Activated CD8-positive, alpha-beta T cell treated with anti-CD3 and anti-CD28 coated beads for 36 hours (primary cell): ENCODE results near the gene PEX7. TPM values are rescaled to one million over a fixed set of nuclear protein-coding genes. Genes with fewer than 3 reads are reported as not detected.

Experiments
- ATAC-seq: fragments of 200-7000 bp; cut with Tn5 transposase; one replicate; pipeline ENCODE4 v1.10.0; 2021; ENCODE audit warnings: mild to moderate bottlenecking, moderate library complexity
- CTCF ChIA-PET: fragments of 350-600 bp; sonication (Branson Sonifier 250); formaldehyde crosslinking; loops from one replicate; lab custom pipeline; 2021; ENCODE audit warnings: antibody characterized with exemption; lab: Charles Lee
- POLR2A ChIA-PET: fragments of 350-600 bp; sonication (Branson Sonifier 250); formaldehyde crosslinking; loops from one replicate; lab custom pipeline; 2021; ENCODE audit warnings: antibody characterized with exemption; lab: Charles Lee
- DNase-seq: peaks from one replicate; pipeline ENCODE4 v3.0.0-alpha.2; 2020
- H3K27ac Mint-ChIP-seq: one replicate; pipeline ENCODE4 v1.8.0; 2021; ENCODE audit warnings: mild to moderate bottlenecking, mixed read lengths
- H3K27me3 Mint-ChIP-seq: one replicate; pipeline ENCODE4 v1.8.0; 2021; ENCODE audit warnings: mixed read lengths
- H3K36me3 Mint-ChIP-seq: one replicate; pipeline ENCODE4 v1.8.0; 2021; ENCODE audit warnings: low read depth, mixed read lengths
- H3K4me1 Mint-ChIP-seq: one replicate; pipeline ENCODE4 v1.8.0; 2021; ENCODE audit warnings: low read depth, mixed read lengths
- H3K4me3 Mint-ChIP-seq: one replicate; pipeline ENCODE4 v1.8.0; 2021; ENCODE audit warnings: mild to moderate bottlenecking, moderate library complexity, mixed read lengths
- H3K9me3 Mint-ChIP-seq: one replicate; pipeline ENCODE4 v1.8.0; 2021; ENCODE audit warnings: mixed read lengths
- intact Hi-C: fragments of 100-400 bp; cut with micrococcal nuclease; formaldehyde crosslinking; loops from one replicate; pipeline ENCODE4 v1.10.0; 2022
- total RNA-seq, 2 experiments: library from RNA; stranded (reverse); gene quantifications; one replicate each; pipeline ENCODE4 v1.2.3, GENCODE V29; 2021
- TF ChIP-seq, protein P1 (sequence below): fragments of 200-600 bp; IDR thresholded peaks from one replicate; pipeline ENCODE4 v1.8.0; 2022; ENCODE audit warnings: antibody characterized with exemption, mild to moderate bottlenecking

The PEX7 gene
- total RNA-seq, 2 experiments from 2014 or later: 4.5 to 6.0 TPM

DNA sequence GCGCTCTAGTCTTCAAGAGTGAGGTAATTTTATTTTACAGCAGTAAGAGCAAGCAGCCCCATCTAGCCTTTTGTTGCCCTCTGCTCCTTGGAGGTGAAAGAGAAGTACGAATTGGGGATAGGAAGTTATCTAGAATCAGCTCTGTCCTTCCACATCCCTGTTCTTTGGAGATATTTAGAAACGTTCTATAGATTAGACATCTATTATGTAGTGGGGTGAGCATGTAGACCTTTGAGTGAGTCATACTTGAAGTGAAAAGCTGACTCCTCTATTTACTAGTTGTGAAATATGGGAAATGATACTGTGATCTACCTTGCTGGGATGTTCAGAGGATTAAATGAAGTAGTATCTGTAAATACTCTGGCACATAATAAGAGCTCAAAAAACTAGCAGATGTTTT is 63.7 kb downstream of the PEX7 start:
- Mint-ChIP-seq H3K4me1 (peaks cover 3% of the 10 kb centered on the region), H3K27me3 (no peaks in the 10 kb centered on the region), H3K27ac (no peak overlapping the region), H3K36me3 (no peaks in the 10 kb centered on the region), H3K9me3 (no peaks in the 10 kb centered on the region), H3K4me3 (no peak overlapping the region)
- TF ChIP-seq, protein P1, sequence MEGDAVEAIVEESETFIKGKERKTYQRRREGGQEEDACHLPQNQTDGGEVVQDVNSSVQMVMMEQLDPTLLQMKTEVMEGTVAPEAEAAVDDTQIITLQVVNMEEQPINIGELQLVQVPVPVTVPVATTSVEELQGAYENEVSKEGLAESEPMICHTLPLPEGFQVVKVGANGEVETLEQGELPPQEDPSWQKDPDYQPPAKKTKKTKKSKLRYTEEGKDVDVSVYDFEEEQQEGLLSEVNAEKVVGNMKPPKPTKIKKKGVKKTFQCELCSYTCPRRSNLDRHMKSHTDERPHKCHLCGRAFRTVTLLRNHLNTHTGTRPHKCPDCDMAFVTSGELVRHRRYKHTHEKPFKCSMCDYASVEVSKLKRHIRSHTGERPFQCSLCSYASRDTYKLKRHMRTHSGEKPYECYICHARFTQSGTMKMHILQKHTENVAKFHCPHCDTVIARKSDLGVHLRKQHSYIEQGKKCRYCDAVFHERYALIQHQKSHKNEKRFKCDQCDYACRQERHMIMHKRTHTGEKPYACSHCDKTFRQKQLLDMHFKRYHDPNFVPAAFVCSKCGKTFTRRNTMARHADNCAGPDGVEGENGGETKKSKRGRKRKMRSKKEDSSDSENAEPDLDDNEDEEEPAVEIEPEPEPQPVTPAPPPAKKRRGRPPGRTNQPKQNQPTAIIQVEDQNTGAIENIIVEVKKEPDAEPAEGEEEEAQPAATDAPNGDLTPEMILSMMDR: no peak
- intact Hi-C loops: no loop called here
- no peak for ATAC-seq
- DNase-seq: no peak
- ChIA-PET POLR2A (no interaction called here), CTCF (interaction anchor here (0.6 kb wide), 1 partner anchor 11 kb away, joined by 3 read pairs; no protein-coding TSS in a partner anchor)

DNA sequence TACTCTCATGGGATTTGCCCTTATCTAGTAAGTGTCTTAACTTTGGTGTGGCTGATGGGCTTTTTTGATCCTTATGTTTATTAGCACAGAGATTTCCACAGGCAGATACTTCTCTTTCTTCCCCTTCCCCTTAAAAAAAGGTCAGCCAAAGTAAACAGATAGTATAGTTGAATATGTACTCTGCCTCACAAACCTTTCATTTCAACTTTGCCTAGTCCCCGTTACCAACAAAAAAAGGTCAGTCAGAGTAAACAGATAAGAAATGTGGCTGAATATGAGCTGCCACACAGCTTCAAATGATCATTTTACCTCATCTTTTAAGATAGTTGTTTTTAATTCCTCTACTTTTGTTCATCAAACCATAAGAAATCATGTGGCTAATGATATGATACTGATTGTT is 65.6 kb downstream of the PEX7 start:
- ATAC-seq (no peak), DNase-seq (no peak)
- POLR2A ChIA-PET: interaction anchor here (0.6 kb wide), 1 partner anchor 863 kb away, joined by 3 read pairs; no protein-coding TSS in a partner anchor
- Mint-ChIP-seq H3K9me3 (no peaks in the 10 kb centered on the region), H3K4me1 (peaks cover 3% of the 10 kb centered on the region), H3K4me3 (no peak overlapping the region), H3K36me3 (peaks cover 1% of the 10 kb centered on the region), H3K27me3 (no peaks in the 10 kb centered on the region), H3K27ac (no peak overlapping the region)
- CTCF ChIA-PET: no interaction called here
- intact Hi-C loops: no loop called here
- TF ChIP-seq, protein P1: no peak

DNA sequence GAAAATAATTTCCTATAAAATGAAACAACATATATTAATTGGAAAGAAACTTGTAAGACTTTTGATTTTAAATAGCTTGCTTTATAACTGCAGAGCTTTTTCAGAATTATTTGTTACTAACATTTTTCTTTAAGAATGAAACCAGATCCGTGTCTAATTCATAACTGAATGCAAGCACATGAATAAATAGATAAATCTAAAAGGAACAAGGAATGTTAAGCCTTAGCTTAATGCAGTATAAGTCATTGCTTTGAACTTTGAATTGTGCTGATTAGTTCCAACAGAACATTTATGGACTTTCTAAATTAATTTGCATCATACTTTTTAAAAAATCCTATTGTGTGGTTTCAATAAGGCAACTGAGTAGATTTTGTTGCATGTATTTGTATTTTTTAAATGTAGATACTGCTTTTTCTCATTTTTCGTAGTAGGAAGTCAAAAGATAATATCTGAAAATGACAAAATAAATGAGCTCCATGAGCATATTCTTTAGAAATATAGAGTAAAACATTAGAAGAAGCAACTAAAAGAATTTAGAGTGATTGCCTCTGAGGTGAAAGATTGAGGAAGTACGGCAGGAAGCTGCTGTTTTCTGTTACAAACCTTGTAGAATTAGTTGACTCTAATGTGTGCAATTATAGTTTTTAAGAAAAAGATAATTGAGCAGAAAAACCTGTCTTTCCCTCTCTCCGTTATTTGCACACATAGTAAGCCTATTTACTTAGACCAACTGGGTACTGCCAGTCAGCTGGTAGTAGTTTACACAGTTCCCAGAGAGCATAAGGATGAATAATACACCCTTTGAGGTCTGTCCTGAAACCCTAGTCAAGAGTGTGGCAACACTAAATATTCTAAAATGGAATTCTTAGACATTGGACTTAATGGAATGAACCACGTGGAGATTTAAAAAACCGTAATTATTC is 67.1 kb downstream of the PEX7 start:
- Mint-ChIP-seq H3K36me3 (peaks cover 1% of the 10 kb centered on the region), H3K4me3 (no peak overlapping the region), H3K9me3 (no peaks in the 10 kb centered on the region), H3K27ac (no peak overlapping the region), H3K27me3 (no peaks in the 10 kb centered on the region), H3K4me1 (peaks cover 3% of the 10 kb centered on the region)
- intact Hi-C loops: no loop called here
- no peak for ATAC-seq
- no peak for DNase-seq
- ChIA-PET CTCF (interaction anchor here (0.8 to 1.6 kb wide), 6 partner anchors 11 to 425 kb away, joined by 3 to 4 read pairs (median 3); partner anchors contain the start of gene SLC35D3), POLR2A (no interaction called here)
- TF ChIP-seq, protein P1: no peak

DNA sequence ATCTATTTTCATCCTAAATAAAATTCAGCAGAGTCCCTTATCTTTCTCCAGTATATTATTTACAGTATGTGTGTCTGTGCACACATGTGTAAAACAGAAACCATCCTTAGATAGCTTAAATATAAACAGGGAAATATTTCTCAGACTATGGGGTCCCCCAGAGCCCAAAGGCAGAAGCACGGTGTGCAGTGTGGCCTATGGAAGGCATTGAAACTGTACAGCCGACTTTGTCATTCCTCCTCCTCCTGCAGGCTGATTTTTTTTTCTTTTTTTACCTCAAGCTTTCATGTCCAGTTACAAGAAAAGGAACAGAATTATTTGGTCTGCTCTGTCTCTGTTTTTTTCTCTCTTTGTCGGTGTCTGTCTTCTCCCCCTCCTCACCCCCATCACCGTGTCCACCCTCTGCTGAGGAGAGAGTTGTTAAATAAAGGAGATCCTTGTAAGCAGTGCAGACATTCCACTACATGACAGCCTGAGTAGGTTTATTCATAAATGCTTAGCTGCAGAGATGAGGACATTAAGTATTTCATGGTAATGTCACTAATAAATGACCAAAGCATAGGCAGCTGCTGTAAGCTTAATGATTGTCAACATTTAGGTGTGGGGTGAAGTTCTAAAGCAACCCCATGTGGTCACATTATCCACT is 67.9 kb downstream of the PEX7 start:
- ATAC-seq (no peak), DNase-seq (no peak)
- ChIA-PET CTCF (interaction anchor here (1.0 to 1.5 kb wide), 3 partner anchors 32 to 245 kb away, joined by 3 to 4 read pairs (median 3); partner anchors contain the start of gene SLC35D3), POLR2A (no interaction called here)
- no peaks in the 10 kb centered on the region for H3K9me3 Mint-ChIP-seq
- H3K4me3 Mint-ChIP-seq: no peak overlapping the region
- TF ChIP-seq, protein P1: no peak
- H3K36me3 Mint-ChIP-seq: peaks cover 1% of the 10 kb centered on the region
- H3K27ac Mint-ChIP-seq: no peak overlapping the region
- H3K27me3 Mint-ChIP-seq: no peaks in the 10 kb centered on the region
- peaks cover 3% of the 10 kb centered on the region for H3K4me1 Mint-ChIP-seq
- intact Hi-C loops: no loop called here
